Loucy (cell line): Measurements from ENCODE around the gene MACROH2A2.

Experiments
- H2AFZ ChIP-seq: fragments of 200-600 bp; sonication (generic); 2 replicates; pipeline ENCODE4 v1.6.0; 2016; ENCODE audit warnings: antibody characterized with exemption, mild to moderate bottlenecking, low read length, moderate library complexity
- H3F3A ChIP-seq: fragments of 200-600 bp; 2 replicates; pipeline ENCODE4 v1.6.0; 2016; ENCODE audit warnings: antibody characterized with exemption, low read depth, mild to moderate bottlenecking
- H3K27me3 ChIP-seq: fragments of 200-600 bp; sonication (generic); 2 replicates; pipeline ENCODE4 v1.6.1; 2014; ENCODE audit warnings: low read length, mild to moderate bottlenecking; ENCODE audit not compliant: insufficient read depth, poor library complexity, severe bottlenecking
- H3K36me3 ChIP-seq: fragments of 200-600 bp; sonication (generic); 2 replicates; pipeline ENCODE4 v1.6.1; 2016; ENCODE audit warnings: low read length; ENCODE audit not compliant: insufficient read depth
- H3K4me1 ChIP-seq: fragments of 200-600 bp; sonication (generic); 2 replicates; pipeline ENCODE4 v1.5.1; 2014; ENCODE audit warnings: low read length, mild to moderate bottlenecking; ENCODE audit not compliant: insufficient read depth, poor library complexity, severe bottlenecking
- H3K4me2 ChIP-seq: fragments of 200-600 bp; sonication (generic); 2 replicates; pipeline ENCODE4 v1.6.0; 2014; ENCODE audit warnings: antibody characterized with exemption, low read length, low read depth, mild to moderate bottlenecking; ENCODE audit not compliant: poor library complexity, severe bottlenecking
- H3K4me3 ChIP-seq: fragments of 200-600 bp; sonication (generic); 2 replicates; pipeline ENCODE4 v1.5.1; 2014; ENCODE audit warnings: low read length, mild to moderate bottlenecking, mixed read lengths; ENCODE audit not compliant: poor library complexity, severe bottlenecking
- H3K79me2 ChIP-seq: fragments of 200-600 bp; sonication (generic); 2 replicates; pipeline ENCODE4 v1.6.1; 2014; ENCODE audit warnings: low read length; ENCODE audit not compliant: insufficient read depth
- H3K9ac ChIP-seq: fragments of 200-600 bp; sonication (generic); 2 replicates; pipeline ENCODE4 v1.6.0; 2014; ENCODE audit warnings: mild to moderate bottlenecking, low read depth, low read length, moderate library complexity; ENCODE audit not compliant: poor library complexity, severe bottlenecking
- H3K9me2 ChIP-seq: fragments of 200-600 bp; sonication (generic); replicated peaks from 2 replicates; pipeline ENCODE4 v1.6.1; 2016; ENCODE audit warnings: low read depth, low read length, mixed read lengths
- H3K9me3 ChIP-seq: fragments of 200-600 bp; sonication (generic); 2 replicates; pipeline ENCODE4 v1.6.1; 2014; ENCODE audit warnings: mild to moderate bottlenecking, antibody characterized with exemption, low read length, low read depth; ENCODE audit not compliant: insufficient read depth
- H4K20me1 ChIP-seq: fragments of 200-600 bp; sonication (generic); 2 replicates; pipeline ENCODE4 v1.6.0; 2014; ENCODE audit warnings: antibody characterized with exemption, low read length, mild to moderate bottlenecking; ENCODE audit not compliant: insufficient read depth, poor library complexity, severe bottlenecking
- CTCF ChIP-seq: fragments of 200-600 bp; sonication (generic); conservative IDR thresholded peaks from 2 replicates; pipeline ENCODE4 v1.5.1; 2014; ENCODE audit warnings: mild to moderate bottlenecking, antibody characterized with exemption, low read length
- EZH2phosphoT487 ChIP-seq: fragments of 200-600 bp; IDR thresholded peaks from 2 replicates; pipeline ENCODE4 v1.6.1; 2018; ENCODE audit warnings: antibody characterized with exemption, mild to moderate bottlenecking, moderate library complexity, borderline replicate concordance

Gene MACROH2A2

GRCh38 chr10:70057306-70057705 lies 4.7 kb downstream of the MACROH2A2 start:
- Histone ChIP-seq H3K9me2 (no peaks in the 10 kb centered on the region), H3F3A (no peaks in the 10 kb centered on the region), H3K4me3 (no peak overlapping the region), H3K4me2 (no peak overlapping the region), H3K9me3 (no peaks in the 10 kb centered on the region), H3K4me1 (peaks cover 11% of the 10 kb centered on the region), H2AFZ (no peak overlapping the region), H4K20me1 (no peaks in the 10 kb centered on the region), H3K79me2 (peaks cover 19% of the 10 kb centered on the region; the same call in 1 of the 2 replicates), H3K36me3 (no peaks in the 10 kb centered on the region), H3K9ac (no peak overlapping the region), H3K27me3 (no peaks in the 10 kb centered on the region)
- TF ChIP-seq CTCF = no peak
- TF ChIP-seq EZH2phosphoT487 = no peak

DNA sequence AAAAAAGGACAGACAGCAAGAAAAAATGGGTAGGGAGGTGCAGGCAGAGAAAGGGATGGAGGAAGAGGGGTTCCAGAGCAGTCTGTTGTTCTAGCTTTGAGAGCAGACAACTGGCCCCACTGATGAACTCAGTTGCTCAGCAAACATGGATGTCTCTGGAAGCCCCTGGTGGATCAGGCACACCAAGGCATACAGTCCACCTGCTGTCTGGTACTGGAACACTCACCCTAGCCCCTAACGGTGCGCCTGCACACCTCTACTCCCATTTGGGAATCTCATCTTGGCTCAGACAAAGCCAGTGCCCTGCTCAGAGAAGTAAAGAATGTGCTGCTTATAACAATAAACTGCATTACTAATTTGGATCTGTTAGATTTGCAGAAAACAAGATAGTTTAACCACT lies 7.7 kb downstream of the MACROH2A2 start:
- Histone ChIP-seq H2AFZ (no peak overlapping the region), H3K4me2 (no peak overlapping the region), H3K9me2 (no peaks in the 10 kb centered on the region), H3F3A (no peaks in the 10 kb centered on the region), H3K79me2 (no peaks in the 10 kb centered on the region), H3K4me3 (no peak overlapping the region), H3K36me3 (no peaks in the 10 kb centered on the region), H3K9ac (no peak overlapping the region), H3K27me3 (no peaks in the 10 kb centered on the region), H4K20me1 (no peaks in the 10 kb centered on the region), H3K9me3 (no peaks in the 10 kb centered on the region), H3K4me1 (no peaks in the 10 kb centered on the region)
- TF ChIP-seq EZH2phosphoT487 = no peak
- TF ChIP-seq CTCF = no peak

DNA sequence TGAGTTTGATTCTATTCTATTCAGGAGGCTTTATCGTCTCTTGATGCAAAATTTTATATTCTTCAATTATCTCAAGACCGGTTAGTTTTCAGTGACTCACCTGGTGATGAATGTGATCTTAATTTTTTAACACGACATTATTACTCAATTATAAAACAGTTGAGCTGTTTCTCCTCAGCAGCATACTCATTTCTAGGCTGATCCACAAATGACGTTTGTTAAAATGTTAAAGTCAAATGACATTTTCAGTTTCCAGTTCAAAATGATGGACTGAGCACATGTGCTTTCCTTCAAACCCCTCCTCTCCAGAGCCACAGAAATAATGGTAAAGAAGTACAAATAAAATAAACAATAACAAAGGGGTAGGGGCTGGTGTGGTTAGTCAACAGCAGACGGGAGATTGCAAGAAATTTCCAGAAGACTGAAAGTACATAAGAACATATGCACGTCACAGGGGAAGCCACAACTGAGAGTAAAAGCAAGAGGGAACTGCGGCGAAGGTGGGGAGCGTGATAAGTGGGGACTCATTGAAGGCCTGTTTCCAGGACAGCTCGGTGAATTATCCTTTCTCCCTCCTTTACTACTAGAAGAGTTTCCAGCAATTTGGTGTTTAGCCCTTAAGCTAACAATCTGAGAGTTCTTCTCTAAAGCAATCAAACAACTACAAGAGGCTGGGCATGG lies 10.9 kb downstream of the MACROH2A2 start:
- no peaks in the 10 kb centered on the region for H3K79me2 ChIP-seq
- TF ChIP-seq CTCF = no peak
- no peak for TF ChIP-seq EZH2phosphoT487
- no peak overlapping the region for H3K4me2 ChIP-seq
- H3K9me2 ChIP-seq = no peaks in the 10 kb centered on the region
- no peaks in the 10 kb centered on the region for H3K27me3 ChIP-seq
- no peaks in the 10 kb centered on the region for H3K4me1 ChIP-seq
- H3K36me3 ChIP-seq = no peaks in the 10 kb centered on the region
- H3F3A ChIP-seq = no peaks in the 10 kb centered on the region
- H3K9ac ChIP-seq = no peak overlapping the region
- H3K9me3 ChIP-seq = no peaks in the 10 kb centered on the region
- no peak overlapping the region for H2AFZ ChIP-seq
- no peak overlapping the region for H3K4me3 ChIP-seq
- no peaks in the 10 kb centered on the region for H4K20me1 ChIP-seq
